ENCODE measurements around the gene MRC1.

- TF ChIP-seq SUZ12 (IDR thresholded peaks at IDR 0.05; ENCODE audit: extremely low read depth, insufficient read depth, insufficient read length) (no peak), YY1 (IDR thresholded peaks at IDR 0.05; ENCODE audit: insufficient read depth, insufficient read length) (no peak)
Measured at GRCh38 chr10:17795083-17795482, 14.1 kb upstream of the MRC1 start.
